CD4-positive, alpha-beta memory T cell (primary cell): Measurements from ENCODE around the gene UPF2. TPM values are rescaled to one million over a fixed set of nuclear protein-coding genes. Genes with fewer than 3 reads are reported as not detected.
A peak's percentile ranks its signal among the peaks of the same experiment; 100 is the strongest.
"Not testable (repeated sequence)": the region's sequence is repeated elsewhere in the genome, so short reads cannot be mapped to it uniquely, and the experiment has no call there.

Source experiments
- CTCF ChIA-PET: fragments of 350-600 bp; sonication (Branson Sonifier 250); formaldehyde crosslinking; loops from one replicate; lab custom pipeline; 2021; ENCODE audit warnings: inconsistent platforms; ENCODE audit not compliant: partially characterized antibody; lab: Charles Lee
- POLR2A ChIA-PET: fragments of 350-600 bp; sonication (Branson Sonifier 250); formaldehyde crosslinking; loops from one replicate; lab custom pipeline; 2021; ENCODE audit not compliant: partially characterized antibody; lab: Charles Lee
- DNase-seq, 5 donors: peaks; one replicate each; pipeline versions ENCODE4 v3.0.0 to v3.0.0-alpha.2; 2020 to 2022; ENCODE audit warnings: mixed read lengths in 1 of 5
- H3K27ac ChIP-seq: one replicate; pipeline ENCODE4 v1.7.0; 2013; ENCODE audit warnings: low read depth, low read length
- H3K27me3 ChIP-seq: 2 replicates; pipeline ENCODE4 v1.7.0; 2013; ENCODE audit warnings: mild to moderate bottlenecking, low read length, moderate library complexity; ENCODE audit not compliant: insufficient read depth
- H3K36me3 ChIP-seq: 2 replicates; pipeline ENCODE4 v1.7.0; 2013; ENCODE audit warnings: mild to moderate bottlenecking, low read length, moderate library complexity; ENCODE audit not compliant: insufficient read depth
- H3K4me1 ChIP-seq: 2 replicates; pipeline ENCODE4 v1.7.0; 2013; ENCODE audit warnings: mild to moderate bottlenecking, low read length, moderate library complexity; ENCODE audit not compliant: insufficient read depth
- H3K4me3 ChIP-seq, 2 donors: one replicate each; pipeline ENCODE4 v1.7.0; 2013; ENCODE audit warnings: low read length in 2 of 2, mild to moderate bottlenecking in 1 of 2
- H3K9me3 ChIP-seq, 2 donors: one replicate each; pipeline ENCODE4 v1.7.0; 2013; ENCODE audit warnings: low read length in 2 of 2, control low read depth in 1 of 2; ENCODE audit not compliant: control insufficient read depth in 1 of 2
- H3K27ac Mint-ChIP-seq, 7 donors: one replicate each; pipeline ENCODE4 v1.8.0; 2020 to 2021; ENCODE audit warnings: mixed read lengths in 7 of 7, mild to moderate bottlenecking in 6 of 7, inconsistent platforms in 3 of 7, moderate library complexity in 3 of 7
- H3K27me3 Mint-ChIP-seq, 2 donors: one replicate each; pipeline ENCODE4 v1.8.0; 2020 to 2021; ENCODE audit warnings: mixed read lengths in 2 of 2
- H3K36me3 Mint-ChIP-seq, 2 donors: one replicate each; pipeline ENCODE4 v1.8.0; 2020 to 2021; ENCODE audit warnings: mixed read lengths in 2 of 2, inconsistent platforms in 1 of 2, mild to moderate bottlenecking in 1 of 2
- H3K4me1 Mint-ChIP-seq, 4 donors: one replicate each; pipeline ENCODE4 v1.8.0; 2020 to 2021; ENCODE audit warnings: mixed read lengths in 4 of 4, mild to moderate bottlenecking in 1 of 4
- H3K4me3 Mint-ChIP-seq, 8 donors: one replicate each; pipeline ENCODE4 v1.8.0; 2020 to 2021; ENCODE audit warnings: mixed read lengths in 8 of 8, mild to moderate bottlenecking in 7 of 8, moderate library complexity in 6 of 8, inconsistent platforms in 3 of 8
- H3K9me3 Mint-ChIP-seq, 8 donors: one replicate each; pipeline ENCODE4 v1.8.0; 2020 to 2021; ENCODE audit warnings: mixed read lengths in 8 of 8, mild to moderate bottlenecking in 5 of 8, inconsistent platforms in 3 of 8, moderate library complexity in 1 of 8
- intact Hi-C: fragments of 100-400 bp; cut with micrococcal nuclease; formaldehyde crosslinking; loops from one replicate; pipeline ENCODE4 v1.15.1; 2023
- polyA plus RNA-seq, 2 donors: library from polyadenylated mRNA; unstranded; fragments of 300-500 nt; fragmentation: Illumina TruSeq; gene quantifications; one replicate each; pipeline ENCODE4 v1.2.3, GENCODE V29; 2021
- total RNA-seq, 2 experiments: library from RNA; stranded (reverse); gene quantifications; one replicate each; pipeline ENCODE4 v1.2.3, GENCODE V29; 2021

UPF2 gene
- total and polyA plus RNA-seq, 4 experiments from 2014 or later, result 5.4 to 38.6 (median 28.1) TPM

DNA sequence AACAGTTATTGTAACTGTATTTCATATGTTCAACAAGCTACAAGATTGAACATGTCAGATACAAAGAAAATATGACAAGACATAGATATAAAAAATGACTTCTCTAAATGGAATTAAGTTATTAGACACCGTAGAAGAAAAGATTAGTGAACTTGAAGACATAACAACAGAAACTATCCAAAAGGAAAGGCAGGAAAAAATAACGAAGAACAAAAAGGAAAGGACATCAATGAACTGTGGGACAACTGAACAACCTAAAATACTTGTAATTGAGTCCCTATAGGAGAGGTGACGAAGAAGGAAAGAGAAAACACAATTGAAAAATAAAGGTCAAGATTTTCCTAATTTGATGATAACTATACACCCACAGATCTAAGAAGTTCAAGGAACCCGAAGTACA is 32.3 kb downstream of the UPF2 start:
- Histone ChIP-seq H3K9me3 (no peaks in the 10 kb centered on the region), H3K36me3 (peaks cover 20% of the 10 kb centered on the region), H3K27me3 (no peaks in the 10 kb centered on the region), H3K27ac (no peak overlapping the region), H3K4me1 (no peaks in the 10 kb centered on the region), H3K4me3 (no peak overlapping the region)
- no peak for DNase-seq
- Mint-ChIP-seq H3K27ac (peak overlapping the region in 2 of 7 donors; percentile 49 to 75), H3K4me1 (peaks cover 0 to 8% (median 3%) of the 10 kb centered on the region in 4 donors), H3K36me3 (peaks cover 45 to 49% of the 10 kb centered on the region in 2 donors), H3K4me3 (no peak overlapping the region), H3K9me3 (peaks cover 0 to 8% (median 4%) of the 10 kb centered on the region in 8 donors), H3K27me3 (no peaks in the 10 kb centered on the region)
- ChIA-PET POLR2A (no interaction called here), CTCF (interaction anchor here (0.8 kb wide), 1 partner anchor 23 kb away, joined by 4 read pairs; no protein-coding TSS in a partner anchor)
- intact Hi-C loops, result no loop called here

DNA sequence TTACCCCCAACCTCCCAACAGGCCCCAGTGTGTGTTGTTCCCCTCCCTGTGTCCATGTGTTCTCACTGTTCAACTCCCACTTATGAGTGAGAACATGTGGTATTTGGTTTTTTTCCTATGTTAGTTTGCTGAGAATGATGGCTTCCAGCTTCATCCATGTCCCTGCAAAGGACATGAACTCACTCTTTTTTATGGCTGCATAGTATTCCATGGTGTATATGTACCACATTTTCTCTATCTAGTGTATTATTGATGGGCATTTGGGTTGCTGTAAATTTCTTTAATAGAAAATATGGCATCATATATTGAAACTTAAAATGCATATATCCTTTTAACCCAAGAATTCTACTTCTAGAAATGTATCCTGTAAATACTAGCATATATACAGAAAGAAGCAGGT is 33.8 kb downstream of the UPF2 start:
- POLR2A ChIA-PET, H3K4me1 ChIP-seq, H3K9me3 ChIP-seq, H3K27me3 ChIP-seq, H3K9me3 Mint-ChIP-seq, H3K4me3 Mint-ChIP-seq, intact Hi-C loops, H3K27me3 Mint-ChIP-seq, H3K27ac ChIP-seq, H3K27ac Mint-ChIP-seq, H3K4me3 ChIP-seq, H3K4me1 Mint-ChIP-seq, DNase-seq: not testable (repeated sequence)
- CTCF ChIA-PET, result interaction anchor here (1.2 kb wide), 1 partner anchor 112 kb away, joined by 3 read pairs; no protein-coding TSS in a partner anchor
- peaks cover 29% of the 10 kb centered on the region for H3K36me3 ChIP-seq
- peaks cover 49 to 54% of the 10 kb centered on the region in 2 donors for H3K36me3 Mint-ChIP-seq

DNA sequence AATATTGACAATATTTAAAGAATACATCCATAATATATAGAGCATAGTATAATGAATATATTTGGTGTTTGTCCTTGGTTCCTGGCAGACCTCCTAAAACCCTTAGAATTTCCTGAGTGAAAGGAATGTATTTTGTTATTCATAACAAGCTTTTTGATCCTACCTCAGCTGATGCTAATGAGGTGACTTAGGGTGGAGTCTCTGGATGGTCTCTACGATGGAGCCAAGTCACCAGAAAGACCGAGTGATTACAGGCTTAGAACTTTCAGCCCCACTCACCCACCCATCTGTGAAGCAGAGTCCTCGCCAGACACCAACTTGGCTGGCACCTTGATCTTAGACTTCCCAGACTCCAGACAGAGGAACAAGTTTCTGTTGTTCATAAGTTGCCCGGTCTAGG is 35.9 kb downstream of the UPF2 start:
- Mint-ChIP-seq H3K4me3 (no peak overlapping the region), H3K4me1 (peaks cover 0 to 11% (median 5%) of the 10 kb centered on the region in 4 donors), H3K36me3 (peaks cover 56 to 62% of the 10 kb centered on the region in 2 donors), H3K27me3 (no peaks in the 10 kb centered on the region), H3K27ac (peak overlapping the region in 3 of 7 donors; percentile 6 to 75 (median 44)), H3K9me3 (peaks cover 0 to 8% (median 4%) of the 10 kb centered on the region in 8 donors)
- intact Hi-C loops, result no loop called here
- Histone ChIP-seq H3K4me1 (no peaks in the 10 kb centered on the region), H3K36me3 (peaks cover 30% of the 10 kb centered on the region), H3K9me3 (no peaks in the 10 kb centered on the region), H3K4me3 (no peak overlapping the region), H3K27me3 (no peaks in the 10 kb centered on the region), H3K27ac (no peak overlapping the region)
- DNase-seq, result no peak
- ChIA-PET CTCF (interaction anchor here (1.1 to 1.4 kb wide), 2 partner anchors 9 to 19 kb away, joined by 3 read pairs; no protein-coding TSS in a partner anchor), POLR2A (no interaction called here)

DNA sequence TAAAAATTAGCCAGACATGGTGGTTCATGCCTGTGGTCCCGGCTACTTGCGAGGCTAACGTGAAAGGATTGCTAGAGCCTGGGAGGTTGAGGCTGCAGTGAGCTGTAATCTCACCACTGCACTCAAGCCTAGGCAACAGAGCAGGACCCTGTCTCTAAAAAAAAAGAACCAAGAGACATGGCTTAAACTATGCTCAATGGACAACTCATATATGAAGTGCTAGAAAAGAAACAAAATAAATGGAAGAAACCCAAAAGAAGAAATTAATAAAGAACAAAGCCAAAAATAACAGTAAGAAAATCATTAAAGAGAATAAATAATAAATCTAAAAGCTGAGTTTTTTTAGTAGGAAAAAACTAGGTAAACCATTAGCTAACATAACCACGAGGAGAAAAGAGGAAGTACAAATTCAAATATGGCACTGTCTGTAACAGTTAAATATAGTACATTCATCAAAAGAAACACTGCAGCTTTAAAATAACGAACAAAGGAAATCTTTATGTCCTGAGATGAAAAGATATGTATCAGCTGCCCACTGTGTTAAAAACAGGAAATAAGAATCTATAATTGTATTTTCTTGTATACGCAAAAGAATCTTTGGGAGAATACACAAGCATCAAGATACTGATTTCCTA is 48.7 kb downstream of the UPF2 start:
- Mint-ChIP-seq H3K4me1 (peaks cover 13 to 20% (median 17%) of the 10 kb centered on the region in 4 donors), H3K9me3 (no peaks in the 10 kb centered on the region), H3K36me3 (peaks cover 27 to 54% of the 10 kb centered on the region in 2 donors), H3K27me3 (no peaks in the 10 kb centered on the region), H3K4me3 (peak overlapping the region in 3 of 8 donors; percentile 6 to 48 (median 23)), H3K27ac (peak overlapping the region; percentile 21 to 95 (median 67))
- Histone ChIP-seq H3K36me3 (peaks cover 10% of the 10 kb centered on the region), H3K9me3 (no peaks in the 10 kb centered on the region), H3K4me1 (peaks cover 19% of the 10 kb centered on the region), H3K27ac (no peak overlapping the region), H3K27me3 (no peaks in the 10 kb centered on the region), H3K4me3 (no peak overlapping the region)
- ChIA-PET POLR2A (interaction anchor here (1.0 kb wide), 1 partner anchor 35 kb away, joined by 3 read pairs; no protein-coding TSS in a partner anchor), CTCF (interaction anchor here (0.7 to 1.3 kb wide), 3 partner anchors 9 to 210 kb away, joined by 3 read pairs; partner anchors contain the start of genes CDC123 and NUDT5)
- intact Hi-C loops, result no loop called here
- no peak for DNase-seq

DNA sequence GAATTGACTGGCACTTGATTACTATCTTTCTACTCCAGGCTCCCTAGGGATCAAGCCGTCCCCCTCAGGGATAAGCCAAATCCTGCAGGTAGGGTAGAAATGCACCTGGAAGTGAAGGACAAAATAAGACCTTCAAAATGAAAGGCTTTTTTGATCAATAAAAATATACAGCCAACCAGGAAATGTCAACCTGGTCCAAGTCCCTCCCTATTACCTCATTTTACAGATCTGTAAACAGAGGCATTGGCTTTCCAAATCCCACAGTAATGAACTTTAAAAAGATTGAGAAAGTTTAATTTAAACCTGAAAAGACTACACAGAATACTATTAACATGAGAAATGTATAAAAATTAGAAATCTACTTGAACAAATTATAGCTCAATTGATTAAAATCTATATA is 53.7 kb downstream of the UPF2 start:
- H3K4me1 ChIP-seq, result peaks cover 18% of the 10 kb centered on the region
- intact Hi-C loops, result no loop called here
- Mint-ChIP-seq H3K4me1 (peaks cover 11 to 22% (median 16%) of the 10 kb centered on the region in 4 donors), H3K27me3 (no peaks in the 10 kb centered on the region), H3K36me3 (peaks cover 23 to 41% of the 10 kb centered on the region in 2 donors), H3K4me3 (no peak overlapping the region), H3K27ac (peak overlapping the region in 2 of 7 donors; percentile 14 to 36), H3K9me3 (no peaks in the 10 kb centered on the region)
- H3K4me3 ChIP-seq, result no peak overlapping the region
- DNase-seq, result no peak
- H3K9me3 ChIP-seq, result no peaks in the 10 kb centered on the region
- H3K27me3 ChIP-seq, result no peaks in the 10 kb centered on the region
- CTCF ChIA-PET, result interaction anchor here (1.0 to 1.6 kb wide), 2 partner anchors 169 to 207 kb away, joined by 3 to 11 read pairs; no protein-coding TSS in a partner anchor
- POLR2A ChIA-PET, result no interaction called here
- H3K36me3 ChIP-seq, result peaks cover 5% of the 10 kb centered on the region
- no peak overlapping the region for H3K27ac ChIP-seq

DNA sequence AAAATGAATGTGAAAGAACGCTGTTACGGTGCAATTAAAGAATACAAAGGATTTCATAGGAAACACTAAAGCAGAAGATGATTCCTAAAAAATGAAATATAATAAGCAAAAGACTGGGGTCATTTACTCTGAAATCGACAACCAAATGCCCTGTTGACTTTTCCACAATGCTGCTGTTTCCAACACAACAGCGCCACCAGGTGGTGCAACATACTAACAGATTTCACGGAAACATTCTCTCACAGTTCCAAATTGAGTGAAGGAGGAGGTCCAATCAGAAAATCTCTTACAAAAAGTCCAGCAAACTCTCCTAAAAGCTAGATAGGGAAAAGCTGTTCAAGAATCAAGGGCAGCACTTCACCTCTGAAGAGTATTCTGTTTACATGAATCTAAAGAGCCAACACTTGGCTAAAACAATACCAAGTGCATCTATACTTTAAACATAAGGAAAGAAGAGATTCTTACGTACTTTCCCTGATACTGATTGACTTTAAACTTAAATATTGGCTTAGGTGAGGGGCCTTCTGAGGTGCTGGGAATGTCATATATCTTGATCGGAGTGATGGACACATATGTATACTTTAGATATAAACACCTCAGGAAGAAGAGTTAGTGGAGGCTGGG is 55.9 kb downstream of the UPF2 start:
- H3K27ac Mint-ChIP-seq, result peak overlapping the region in 1 of 7 donors; percentile 19

DNA sequence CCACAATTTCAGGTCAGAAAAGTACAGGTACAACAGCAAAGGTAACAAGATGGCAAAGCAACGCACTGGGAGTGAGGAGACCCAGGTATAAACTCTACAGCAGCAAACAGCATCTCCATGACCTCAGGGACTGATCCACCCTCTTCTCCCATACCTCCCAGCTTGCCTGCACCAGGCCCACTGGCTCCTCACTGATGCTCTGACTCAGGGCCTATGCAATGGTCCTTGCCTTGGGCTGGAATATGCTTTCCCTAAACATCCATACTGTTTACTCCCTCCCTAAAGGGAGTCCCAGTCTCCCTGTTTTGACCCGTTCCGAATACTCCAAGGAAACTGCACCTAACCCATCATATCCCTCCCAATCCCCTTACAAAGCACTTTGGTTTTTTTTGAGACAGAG is 60.4 kb downstream of the UPF2 start:
- intact Hi-C loops, result no loop called here
- Histone ChIP-seq H3K4me3 (no peak overlapping the region), H3K27me3 (no peaks in the 10 kb centered on the region), H3K27ac (no peak overlapping the region), H3K9me3 (no peaks in the 10 kb centered on the region), H3K36me3 (peaks cover 12% of the 10 kb centered on the region), H3K4me1 (peaks cover 5% of the 10 kb centered on the region)
- Mint-ChIP-seq H3K36me3 (peaks cover 41 to 44% of the 10 kb centered on the region in 2 donors), H3K9me3 (no peaks in the 10 kb centered on the region), H3K4me1 (peaks cover 7 to 8% (median 7%) of the 10 kb centered on the region in 4 donors), H3K27ac (no peak overlapping the region), H3K4me3 (no peak overlapping the region), H3K27me3 (no peaks in the 10 kb centered on the region)
- ChIA-PET CTCF (no interaction called here), POLR2A (no interaction called here)
- no peak for DNase-seq

More for the DNA sequence above, 55.9 kb downstream of the UPF2 start:
- H3K4me1 Mint-ChIP-seq, result peaks cover 5 to 12% (median 7%) of the 10 kb centered on the region in 4 donors
- no peak overlapping the region for H3K4me3 Mint-ChIP-seq
- no peaks in the 10 kb centered on the region for H3K9me3 Mint-ChIP-seq
- H3K36me3 Mint-ChIP-seq, result peaks cover 28 to 40% of the 10 kb centered on the region in 2 donors
- ChIA-PET POLR2A (no interaction called here), CTCF (interaction anchor here (0.6 to 5.2 kb wide), 27 partner anchors 9 to 213 kb away, joined by 3 to 39 read pairs (median 3); no protein-coding TSS in a partner anchor)
- Histone ChIP-seq H3K27ac (no peak overlapping the region), H3K9me3 (no peaks in the 10 kb centered on the region), H3K4me1 (peaks cover 5% of the 10 kb centered on the region), H3K27me3 (no peaks in the 10 kb centered on the region), H3K36me3 (peaks cover 5% of the 10 kb centered on the region), H3K4me3 (no peak overlapping the region)
- intact Hi-C loops, result loop anchor here (1.0 kb wide), 1 partner anchor 82 kb away; the partner anchor contains the start of gene DHTKD1
- no peaks in the 10 kb centered on the region for H3K27me3 Mint-ChIP-seq
- peak; percentile 51 to 65 (median 57) for DNase-seq
